Measurements from ENCODE around the gene KREMEN2.
A peak's percentile ranks its signal among the peaks of the same experiment; 100 is the strongest.

The KREMEN2 gene

GRCh38 chr16:2981177-2981898, 17.3 kb downstream of the KREMEN2 start:
- no peak for TF ChIP-seq CTCF (conservative IDR thresholded peaks at IDR 0.05; ENCODE audit: low read length)
- no peak for DNase-seq (ENCODE audit: low read depth)
- H3K4me3 ChIP-seq (ENCODE audit: low read length): peak overlapping the region; percentile 85; the same call in 1 of the 2 replicates

GRCh38 chr16:2981899-2982250, 17.8 kb downstream of the KREMEN2 start:
- no peak for TF ChIP-seq CTCF (conservative IDR thresholded peaks at IDR 0.05; ENCODE audit: low read length)
- DNase-seq (ENCODE audit: low read depth): no peak
- H3K4me3 ChIP-seq (ENCODE audit: low read length): no peak overlapping the region

GRCh38 chr16:2982402-2982801, 18.3 kb downstream of the KREMEN2 start:
- TF ChIP-seq CTCF (conservative IDR thresholded peaks at IDR 0.05; ENCODE audit: low read length): no peak
- DNase-seq (ENCODE audit: low read depth): no peak
- no peak overlapping the region for H3K4me3 ChIP-seq (ENCODE audit: low read length)

- peak; percentile 36 for TF ChIP-seq CTCF (conservative IDR thresholded peaks at IDR 0.05; ENCODE audit: low read length)
- H3K4me3 ChIP-seq (ENCODE audit: low read length): peak overlapping the region; percentile 44
- DNase-seq (ENCODE audit: low read depth): peak; percentile 72
Observed at GRCh38 chr16:2983706-2984136, 19.6 kb downstream of the KREMEN2 start.

- no peak for DNase-seq (ENCODE audit: low read depth)
- no peak for TF ChIP-seq CTCF (conservative IDR thresholded peaks at IDR 0.05; ENCODE audit: low read length)
- no peak overlapping the region for H3K4me3 ChIP-seq (ENCODE audit: low read length)
Observed at GRCh38 chr16:2985462-2985861, 21.4 kb downstream of the KREMEN2 start.

GRCh38 chr16:2985893-2986355, 21.8 kb downstream of the KREMEN2 start:
- no peak for DNase-seq (ENCODE audit: low read depth)
- no peak overlapping the region for H3K4me3 ChIP-seq (ENCODE audit: low read length)
- TF ChIP-seq CTCF (conservative IDR thresholded peaks at IDR 0.05; ENCODE audit: low read length): no peak

GRCh38 chr16:2986623-2987188, 22.6 kb downstream of the KREMEN2 start:
- no peak for TF ChIP-seq CTCF (conservative IDR thresholded peaks at IDR 0.05; ENCODE audit: low read length)
- DNase-seq (ENCODE audit: low read depth): no peak

More at GRCh38 chr16:2986623-2987188, 22.6 kb downstream of the KREMEN2 start:
- no peak overlapping the region for H3K4me3 ChIP-seq (ENCODE audit: low read length)

Data from AG10803 (cell line).